Activated T-helper 2 cell treated with anti-CD3 and anti-CD28 coated beads, Interferon-gamma antibody, Interleukin-2, Interleukin-4, amounts not matched to agents 10 μg/mL and 5 μg/mL and 100 μg/mL, durations not matched to agents 14 hours and 24 hours and 36 hours (primary cell): Measurements from ENCODE around the gene SLC4A8. TPM values are rescaled to one million over a fixed set of nuclear protein-coding genes. Genes with fewer than 3 reads are reported as not detected.

Experiments
- DNase-seq: peaks from one replicate; pipeline ENCODE4 v3.0.0; 2021; ENCODE audit warnings: low spot score
- H3K27ac Mint-ChIP-seq: one replicate; pipeline ENCODE4 v1.8.0; 2021; ENCODE audit warnings: mixed read lengths
- H3K27me3 Mint-ChIP-seq: one replicate; pipeline ENCODE4 v1.8.0; 2021; ENCODE audit warnings: low read depth, mixed read lengths
- H3K36me3 Mint-ChIP-seq: one replicate; pipeline ENCODE4 v1.8.0; 2021; ENCODE audit warnings: low read depth, mixed read lengths
- H3K4me1 Mint-ChIP-seq: one replicate; pipeline ENCODE4 v1.8.0; 2021; ENCODE audit warnings: low read depth, mixed read lengths
- H3K4me3 Mint-ChIP-seq: one replicate; pipeline ENCODE4 v1.8.0; 2021; ENCODE audit warnings: low read depth, mild to moderate bottlenecking, moderate library complexity, mixed read lengths
- H3K9me3 Mint-ChIP-seq: one replicate; pipeline ENCODE4 v1.8.0; 2021; ENCODE audit warnings: mixed read lengths
- intact Hi-C: fragments of 100-400 bp; cut with micrococcal nuclease; formaldehyde crosslinking; loops from one replicate; pipeline ENCODE4 v1.15.1; 2023
- total RNA-seq: library from RNA; stranded (reverse); gene quantifications from 2 replicates; pipeline ENCODE4 v1.2.3, GENCODE V29; 2022

SLC4A8 gene
- total RNA-seq, 1 donor from 2014 or later, result 1.6 TPM

DNA sequence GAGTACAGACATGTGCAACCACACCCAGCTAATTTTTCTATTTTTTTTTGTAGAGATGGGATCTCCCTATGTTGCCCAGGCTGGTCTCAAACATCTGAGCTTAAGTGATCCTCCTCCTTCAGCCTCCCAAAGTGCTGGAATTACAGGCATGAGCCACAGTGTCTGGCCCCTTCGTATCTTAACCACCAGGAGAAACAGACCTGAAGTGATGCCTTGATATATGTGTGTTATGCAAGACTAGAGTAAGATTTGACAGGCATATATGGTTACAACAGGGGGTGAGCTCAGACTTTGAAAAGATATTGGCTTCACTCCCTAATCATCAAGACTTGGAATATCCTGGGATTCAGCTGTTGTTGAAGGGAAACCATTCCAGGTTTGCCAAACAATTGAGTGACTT, 22.7 kb upstream of the SLC4A8 start:
- DNase-seq, result no peak
- peaks cover 9% of the 10 kb centered on the region for H3K27me3 Mint-ChIP-seq
- intact Hi-C loops, result no loop called here
- H3K9me3 Mint-ChIP-seq, result no peaks in the 10 kb centered on the region
- H3K36me3 Mint-ChIP-seq, result no peaks in the 10 kb centered on the region
- H3K4me1 Mint-ChIP-seq, result no peaks in the 10 kb centered on the region
- H3K4me3 Mint-ChIP-seq, result no peak overlapping the region
- H3K27ac Mint-ChIP-seq, result no peak overlapping the region

DNA sequence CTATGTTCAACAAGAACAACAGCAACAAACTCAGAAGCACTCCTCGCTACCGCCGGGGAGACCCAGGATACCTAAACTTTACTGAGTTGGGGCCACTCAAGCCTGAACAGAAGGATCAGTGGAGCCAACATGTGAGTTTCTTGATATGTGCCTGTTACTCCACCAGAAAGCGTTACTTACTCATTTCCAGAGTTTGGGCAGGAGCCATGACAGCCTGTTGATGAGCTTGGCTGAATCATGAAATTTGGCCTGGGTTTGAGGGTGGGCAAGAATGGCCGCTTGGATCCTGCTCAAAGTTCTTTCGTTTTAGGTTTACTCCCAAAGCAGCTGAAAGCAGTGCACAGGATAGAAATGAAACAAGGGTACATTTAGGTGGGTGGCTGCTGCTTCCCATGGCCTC, 21.5 kb upstream of the SLC4A8 start:
- H3K4me1 Mint-ChIP-seq, result peaks cover 4% of the 10 kb centered on the region
- H3K27me3 Mint-ChIP-seq, result peaks cover 5% of the 10 kb centered on the region
- no peak overlapping the region for H3K27ac Mint-ChIP-seq
- DNase-seq, result no peak
- intact Hi-C loops, result no loop called here
- no peak overlapping the region for H3K4me3 Mint-ChIP-seq
- H3K36me3 Mint-ChIP-seq, result no peaks in the 10 kb centered on the region
- H3K9me3 Mint-ChIP-seq, result no peaks in the 10 kb centered on the region

- intact Hi-C loops, result no loop called here
- Mint-ChIP-seq H3K4me1 (peaks cover 4% of the 10 kb centered on the region), H3K27me3 (peaks cover 4% of the 10 kb centered on the region), H3K4me3 (no peak overlapping the region), H3K36me3 (no peaks in the 10 kb centered on the region), H3K27ac (no peak overlapping the region), H3K9me3 (no peaks in the 10 kb centered on the region)
- no peak for DNase-seq
Observed at GRCh38 chr12:51403681-51404136, 20.9 kb upstream of the SLC4A8 start.

- Mint-ChIP-seq H3K9me3 (no peaks in the 10 kb centered on the region), H3K4me3 (no peak overlapping the region), H3K4me1 (peaks cover 4% of the 10 kb centered on the region), H3K36me3 (no peaks in the 10 kb centered on the region), H3K27me3 (no peaks in the 10 kb centered on the region), H3K27ac (no peak overlapping the region)
- DNase-seq, result no peak
- intact Hi-C loops, result no loop called here
Observed at GRCh38 chr12:51404627-51405026, 20.0 kb upstream of the SLC4A8 start.

GRCh38 chr12:51405801-51406207, 18.8 kb upstream of the SLC4A8 start:
- Mint-ChIP-seq H3K4me3 (no peak overlapping the region), H3K4me1 (peaks cover 4% of the 10 kb centered on the region), H3K36me3 (no peaks in the 10 kb centered on the region), H3K27ac (no peak overlapping the region), H3K9me3 (no peaks in the 10 kb centered on the region), H3K27me3 (no peaks in the 10 kb centered on the region)
- intact Hi-C loops, result no loop called here
- no peak for DNase-seq

- no peak overlapping the region for H3K27ac Mint-ChIP-seq
- no peaks in the 10 kb centered on the region for H3K27me3 Mint-ChIP-seq
- H3K4me3 Mint-ChIP-seq, result no peak overlapping the region
- intact Hi-C loops, result no loop called here
- H3K9me3 Mint-ChIP-seq, result no peaks in the 10 kb centered on the region
- DNase-seq, result no peak
- peaks cover 4% of the 10 kb centered on the region for H3K4me1 Mint-ChIP-seq
- H3K36me3 Mint-ChIP-seq, result no peaks in the 10 kb centered on the region
Observed at GRCh38 chr12:51406290-51406689, 18.3 kb upstream of the SLC4A8 start.

DNA sequence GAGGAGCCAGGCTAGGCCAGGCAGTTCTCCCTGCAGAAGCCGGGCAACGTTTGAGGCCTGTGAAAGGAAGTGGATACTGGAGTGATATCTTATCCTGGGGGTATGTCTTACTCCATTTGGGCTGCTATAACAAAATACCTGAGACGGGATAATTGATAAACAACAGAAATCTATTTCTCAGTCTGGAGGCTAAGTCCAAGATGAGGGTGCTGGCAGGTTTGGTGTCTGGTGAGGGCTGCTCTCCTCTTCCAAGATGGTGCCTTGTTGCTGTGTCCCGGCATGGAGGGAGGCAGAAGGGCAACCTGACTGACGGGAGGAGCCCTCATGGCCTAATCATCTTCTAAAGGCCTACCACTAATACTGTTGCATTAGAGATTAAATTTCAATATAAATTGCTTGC, 17.8 kb upstream of the SLC4A8 start:
- no peak overlapping the region for H3K4me3 Mint-ChIP-seq
- peaks cover 4% of the 10 kb centered on the region for H3K4me1 Mint-ChIP-seq
- no peak for DNase-seq
- intact Hi-C loops, result no loop called here
- no peaks in the 10 kb centered on the region for H3K36me3 Mint-ChIP-seq
- H3K9me3 Mint-ChIP-seq, result no peaks in the 10 kb centered on the region
- peaks cover 2% of the 10 kb centered on the region for H3K27me3 Mint-ChIP-seq
- H3K27ac Mint-ChIP-seq, result no peak overlapping the region

- Mint-ChIP-seq H3K9me3 (no peaks in the 10 kb centered on the region), H3K36me3 (no peaks in the 10 kb centered on the region), H3K4me1 (peaks cover 4% of the 10 kb centered on the region), H3K27me3 (peaks cover 5% of the 10 kb centered on the region), H3K27ac (no peak overlapping the region), H3K4me3 (no peak overlapping the region)
- DNase-seq, result no peak
- intact Hi-C loops, result no loop called here
Observed at GRCh38 chr12:51407604-51408003, 17.0 kb upstream of the SLC4A8 start.

- no peaks in the 10 kb centered on the region for H3K36me3 Mint-ChIP-seq
Observed at GRCh38 chr12:51409846-51410245, 14.8 kb upstream of the SLC4A8 start.

GRCh38 chr12:51413149-51413548, 11.5 kb upstream of the SLC4A8 start:
- Mint-ChIP-seq H3K27ac (no peak overlapping the region), H3K9me3 (no peaks in the 10 kb centered on the region), H3K27me3 (peaks cover 26% of the 10 kb centered on the region), H3K4me1 (peaks cover 2% of the 10 kb centered on the region), H3K4me3 (no peak overlapping the region), H3K36me3 (no peaks in the 10 kb centered on the region)
- intact Hi-C loops, result no loop called here
- DNase-seq, result no peak

More at GRCh38 chr12:51409846-51410245, 14.8 kb upstream of the SLC4A8 start:
- intact Hi-C loops, result no loop called here
- no peak overlapping the region for H3K27ac Mint-ChIP-seq
- peaks cover 6% of the 10 kb centered on the region for H3K4me1 Mint-ChIP-seq
- no peak for DNase-seq
- H3K9me3 Mint-ChIP-seq, result no peaks in the 10 kb centered on the region
- H3K4me3 Mint-ChIP-seq, result no peak overlapping the region
- peaks cover 16% of the 10 kb centered on the region for H3K27me3 Mint-ChIP-seq

DNA sequence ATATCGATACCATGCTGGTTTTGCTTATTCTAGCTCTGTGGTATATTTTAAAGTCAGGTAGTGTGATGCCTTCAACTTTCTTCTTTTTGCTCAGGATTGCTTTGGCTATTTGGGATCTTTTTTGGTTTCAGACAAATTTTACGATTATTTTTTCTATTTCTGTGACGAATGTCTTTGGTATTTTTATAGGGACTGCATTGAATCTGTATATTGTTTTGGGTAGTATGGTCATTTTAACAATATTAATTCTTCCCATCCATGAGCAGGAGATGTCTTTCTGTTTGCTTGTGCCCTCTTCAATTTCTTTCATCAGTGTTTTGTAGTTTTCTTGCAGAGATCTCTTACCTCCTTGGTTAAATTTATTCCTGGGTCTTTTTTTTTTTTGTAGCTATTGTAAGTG, 10.8 kb upstream of the SLC4A8 start:
- Mint-ChIP-seq H3K9me3 (no peaks in the 10 kb centered on the region), H3K27me3 (peaks cover 26% of the 10 kb centered on the region), H3K4me3 (no peak overlapping the region), H3K36me3 (no peaks in the 10 kb centered on the region), H3K27ac (no peak overlapping the region), H3K4me1 (peaks cover 2% of the 10 kb centered on the region)
- intact Hi-C loops, result no loop called here
- no peak for DNase-seq

DNA sequence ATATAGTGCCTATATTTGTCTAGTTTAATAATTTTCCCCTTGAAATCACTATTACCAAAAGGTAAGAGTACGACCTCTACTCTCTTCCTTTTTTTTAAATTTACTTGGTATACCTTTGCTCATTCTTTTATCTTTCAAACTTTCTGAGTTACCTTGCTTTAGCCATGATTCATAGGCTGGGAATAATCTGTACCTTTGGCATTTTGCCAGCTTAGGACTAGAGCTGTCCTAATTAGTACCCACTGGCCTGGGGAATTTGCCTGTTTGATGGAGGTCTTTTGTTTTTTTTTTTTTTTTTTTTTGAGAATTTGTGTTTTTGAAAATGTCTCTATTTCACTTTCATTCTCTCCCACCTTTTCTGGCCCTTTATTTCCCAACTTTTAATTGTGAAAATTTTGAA, 8.7 kb upstream of the SLC4A8 start:
- no peak overlapping the region for H3K4me3 Mint-ChIP-seq

GRCh38 chr12:51417826-51418225, 6.8 kb upstream of the SLC4A8 start:
- no peaks in the 10 kb centered on the region for H3K9me3 Mint-ChIP-seq
- intact Hi-C loops, result no loop called here
- no peak overlapping the region for H3K4me3 Mint-ChIP-seq
- no peaks in the 10 kb centered on the region for H3K36me3 Mint-ChIP-seq
- peaks cover 2% of the 10 kb centered on the region for H3K4me1 Mint-ChIP-seq
- no peak overlapping the region for H3K27ac Mint-ChIP-seq
- no peak for DNase-seq
- peaks cover 20% of the 10 kb centered on the region for H3K27me3 Mint-ChIP-seq

More for the DNA sequence above, 8.7 kb upstream of the SLC4A8 start:
- Mint-ChIP-seq H3K27ac (no peak overlapping the region), H3K27me3 (peaks cover 26% of the 10 kb centered on the region), H3K9me3 (no peaks in the 10 kb centered on the region), H3K4me1 (peaks cover 2% of the 10 kb centered on the region), H3K36me3 (no peaks in the 10 kb centered on the region)
- intact Hi-C loops, result no loop called here
- DNase-seq, result no peak
